ENCODE results near the gene MYMK.

DNA sequence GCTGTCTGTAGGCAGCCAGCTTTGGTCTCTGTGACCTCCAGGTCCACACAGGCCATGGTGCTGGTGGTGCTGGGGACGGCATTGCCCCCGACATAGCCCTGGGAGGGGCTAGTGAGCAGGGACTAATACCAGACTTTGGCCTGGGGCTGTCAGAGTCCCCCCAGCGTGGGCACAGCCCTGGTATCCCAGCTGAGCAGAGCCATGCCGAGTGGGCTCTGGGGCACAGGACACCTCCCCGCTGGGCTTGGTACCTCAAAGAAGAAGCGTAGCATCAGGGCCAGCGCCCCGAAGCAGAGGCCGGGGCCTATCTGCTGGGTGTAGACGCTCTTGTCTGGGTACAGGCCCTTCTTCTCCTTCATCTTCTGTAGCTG is 9.5 kb downstream of the MYMK start:
- TF ChIP-seq, protein P1, sequence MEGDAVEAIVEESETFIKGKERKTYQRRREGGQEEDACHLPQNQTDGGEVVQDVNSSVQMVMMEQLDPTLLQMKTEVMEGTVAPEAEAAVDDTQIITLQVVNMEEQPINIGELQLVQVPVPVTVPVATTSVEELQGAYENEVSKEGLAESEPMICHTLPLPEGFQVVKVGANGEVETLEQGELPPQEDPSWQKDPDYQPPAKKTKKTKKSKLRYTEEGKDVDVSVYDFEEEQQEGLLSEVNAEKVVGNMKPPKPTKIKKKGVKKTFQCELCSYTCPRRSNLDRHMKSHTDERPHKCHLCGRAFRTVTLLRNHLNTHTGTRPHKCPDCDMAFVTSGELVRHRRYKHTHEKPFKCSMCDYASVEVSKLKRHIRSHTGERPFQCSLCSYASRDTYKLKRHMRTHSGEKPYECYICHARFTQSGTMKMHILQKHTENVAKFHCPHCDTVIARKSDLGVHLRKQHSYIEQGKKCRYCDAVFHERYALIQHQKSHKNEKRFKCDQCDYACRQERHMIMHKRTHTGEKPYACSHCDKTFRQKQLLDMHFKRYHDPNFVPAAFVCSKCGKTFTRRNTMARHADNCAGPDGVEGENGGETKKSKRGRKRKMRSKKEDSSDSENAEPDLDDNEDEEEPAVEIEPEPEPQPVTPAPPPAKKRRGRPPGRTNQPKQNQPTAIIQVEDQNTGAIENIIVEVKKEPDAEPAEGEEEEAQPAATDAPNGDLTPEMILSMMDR (IDR thresholded peaks at IDR 0.05): no peak
- TF ChIP-seq POLR2A (IDR thresholded peaks at IDR 0.05) (no peak), POLR2AphosphoS5 (IDR thresholded peaks at IDR 0.05; ENCODE audit: insufficient read depth in 1 of 2, low read depth in 1 of 2) (no peak)
